ENCODE data around the gene WFDC1. TPM values are rescaled to one million over a fixed set of nuclear protein-coding genes. Genes with fewer than 3 reads are reported as not detected.
"Not testable (repeated sequence)": the region's sequence is repeated elsewhere in the genome, so short reads cannot be mapped to it uniquely, and the experiment has no call there.

The WFDC1 gene
- total RNA-seq, 5 donors from 2014 or later (not counting 1 experiment from before 2014, with no cell fraction given) = not detected

- Histone ChIP-seq H3K4me1 (ENCODE audit: control insufficient read depth in 1 of 2, extremely low read depth in 1 of 2, insufficient read depth in 2 of 2, low read length in 2 of 2) (no peaks in the 10 kb centered on the region), H3K36me3 (ENCODE audit: control insufficient read depth in 2 of 2, extremely low read depth in 1 of 2, insufficient read depth in 1 of 2, low read length in 1 of 2) (no peaks in the 10 kb centered on the region), H3K27me3 (replicated peaks in 1 of 2; ENCODE audit: control insufficient read depth in 2 of 2, extremely low read depth in 1 of 2, insufficient read depth in 2 of 2, low read length in 1 of 2) (peaks cover 0 to 15% of the 10 kb centered on the region in 2 experiments), H3K4me3 (ENCODE audit: control insufficient read depth in 1 of 2, extremely low read depth in 1 of 2, low read length in 1 of 2) (no peak overlapping the region), H3K27ac (ENCODE audit: low read length) (no peak overlapping the region), H3K9me3 (no peaks in the 10 kb centered on the region)
- no peak overlapping the region for H3K4me3 Mint-ChIP-seq
- ChIA-PET CTCF (no interaction called here), POLR2A (no interaction called here)
- H3K27ac Mint-ChIP-seq = no peak overlapping the region
- no peaks in the 10 kb centered on the region for H3K4me1 Mint-ChIP-seq
- H3K9me3 Mint-ChIP-seq = peaks cover 0 to 13% (median 8%) of the 10 kb centered on the region in 3 donors
- peaks cover 0 to 8% of the 10 kb centered on the region in 2 donors for H3K27me3 Mint-ChIP-seq
- ATAC-seq (replicated peaks in 1 of 4) (no peak), DNase-seq (no peak)
- no peaks in the 10 kb centered on the region for H3K36me3 Mint-ChIP-seq
- WGBS (ENCODE audit: insufficient coverage) = 83% methylated on average over 5 of the region's 18 CpGs
These were observed 45.8 kb downstream of the WFDC1 start for GRCh38 chr16:84340325-84341040.

- Mint-ChIP-seq H3K4me3 (no peak overlapping the region), H3K9me3 (peaks cover 0 to 8% (median 7%) of the 10 kb centered on the region in 3 donors), H3K27me3 (peaks cover 2 to 11% of the 10 kb centered on the region in 2 donors), H3K27ac (no peak overlapping the region), H3K36me3 (no peaks in the 10 kb centered on the region), H3K4me1 (no peaks in the 10 kb centered on the region)
- no peak for DNase-seq
- Histone ChIP-seq H3K27ac (ENCODE audit: low read length) (no peak overlapping the region), H3K36me3 (ENCODE audit: control insufficient read depth in 2 of 2, extremely low read depth in 1 of 2, insufficient read depth in 1 of 2, low read length in 1 of 2) (no peaks in the 10 kb centered on the region), H3K4me1 (ENCODE audit: control insufficient read depth in 1 of 2, extremely low read depth in 1 of 2, insufficient read depth in 2 of 2, low read length in 2 of 2) (no peaks in the 10 kb centered on the region), H3K9me3 (no peaks in the 10 kb centered on the region), H3K27me3 (replicated peaks in 1 of 2; ENCODE audit: control insufficient read depth in 2 of 2, extremely low read depth in 1 of 2, insufficient read depth in 2 of 2, low read length in 1 of 2) (peaks cover 0 to 17% of the 10 kb centered on the region in 2 experiments), H3K4me3 (ENCODE audit: control insufficient read depth in 1 of 2, extremely low read depth in 1 of 2, low read length in 1 of 2) (no peak overlapping the region)
- 89% methylated on average over 20 of the region's 24 CpGs for WGBS (ENCODE audit: insufficient coverage)
- POLR2A ChIA-PET = no interaction called here
- CTCF ChIA-PET = no interaction called here
- no peak for ATAC-seq (replicated peaks in 1 of 4)
These were observed 47.0 kb downstream of the WFDC1 start for GRCh38 chr16:84341528-84342295.

GRCh38 chr16:84343800-84344199, 49.1 kb downstream of the WFDC1 start:
- H3K4me1 Mint-ChIP-seq; DNase-seq; POLR2A ChIA-PET; CTCF ChIA-PET; H3K36me3 Mint-ChIP-seq; ATAC-seq (replicated peaks in 1 of 4); H3K9me3 Mint-ChIP-seq; H3K27ac Mint-ChIP-seq; H3K4me3 ChIP-seq (ENCODE audit: control insufficient read depth in 1 of 2, extremely low read depth in 1 of 2, low read length in 1 of 2); H3K36me3 ChIP-seq (ENCODE audit: control insufficient read depth in 2 of 2, extremely low read depth in 1 of 2, insufficient read depth in 1 of 2, low read length in 1 of 2); H3K4me3 Mint-ChIP-seq; H3K27ac ChIP-seq (ENCODE audit: low read length); H3K9me3 ChIP-seq; H3K4me1 ChIP-seq (ENCODE audit: control insufficient read depth in 1 of 2, extremely low read depth in 1 of 2, insufficient read depth in 2 of 2, low read length in 2 of 2): not testable (repeated sequence)
- peaks cover 4 to 14% of the 10 kb centered on the region in 2 donors for H3K27me3 Mint-ChIP-seq
- peaks cover 0 to 25% of the 10 kb centered on the region in 2 experiments for H3K27me3 ChIP-seq (replicated peaks in 1 of 2; ENCODE audit: control insufficient read depth in 2 of 2, extremely low read depth in 1 of 2, insufficient read depth in 2 of 2, low read length in 1 of 2)
- 65% methylated on average over 4 of the region's 10 CpGs for WGBS (ENCODE audit: insufficient coverage)

- H3K9me3 ChIP-seq = no peaks in the 10 kb centered on the region
- H3K4me1 ChIP-seq (ENCODE audit: control insufficient read depth in 1 of 2, extremely low read depth in 1 of 2, insufficient read depth in 2 of 2, low read length in 2 of 2) = no peaks in the 10 kb centered on the region
- Mint-ChIP-seq H3K9me3 (no peaks in the 10 kb centered on the region), H3K27ac (no peak overlapping the region), H3K4me1 (no peaks in the 10 kb centered on the region), H3K27me3 (peaks cover 4 to 13% of the 10 kb centered on the region in 2 donors), H3K36me3 (no peaks in the 10 kb centered on the region), H3K4me3 (no peak overlapping the region)
- ATAC-seq (replicated peaks in 1 of 4) (no peak), DNase-seq (no peak)
- H3K27ac ChIP-seq (ENCODE audit: low read length) = no peak overlapping the region
- H3K36me3 ChIP-seq (ENCODE audit: control insufficient read depth in 2 of 2, extremely low read depth in 1 of 2, insufficient read depth in 1 of 2, low read length in 1 of 2) = no peaks in the 10 kb centered on the region
- peaks cover 0 to 18% of the 10 kb centered on the region in 2 experiments for H3K27me3 ChIP-seq (replicated peaks in 1 of 2; ENCODE audit: control insufficient read depth in 2 of 2, extremely low read depth in 1 of 2, insufficient read depth in 2 of 2, low read length in 1 of 2)
- H3K4me3 ChIP-seq (ENCODE audit: control insufficient read depth in 1 of 2, extremely low read depth in 1 of 2, low read length in 1 of 2) = no peak overlapping the region
- POLR2A ChIA-PET = no interaction called here
- WGBS (ENCODE audit: insufficient coverage) = 97% methylated on average over 6 of the region's 8 CpGs
- CTCF ChIA-PET = no interaction called here
These were observed 50.1 kb downstream of the WFDC1 start for GRCh38 chr16:84344781-84345180.

- POLR2A ChIA-PET = no interaction called here
- WGBS (ENCODE audit: insufficient coverage) = 65% methylated on average over 6 of the region's 9 CpGs
- H3K36me3 Mint-ChIP-seq = no peaks in the 10 kb centered on the region
These were observed 52.5 kb downstream of the WFDC1 start for GRCh38 chr16:84347161-84347560.

GRCh38 chr16:84348386-84348888, 53.8 kb downstream of the WFDC1 start:
- Histone ChIP-seq H3K27ac (ENCODE audit: low read length) (no peak overlapping the region), H3K4me1 (ENCODE audit: control insufficient read depth in 1 of 2, extremely low read depth in 1 of 2, insufficient read depth in 2 of 2, low read length in 2 of 2) (no peaks in the 10 kb centered on the region), H3K9me3 (no peaks in the 10 kb centered on the region), H3K27me3 (replicated peaks in 1 of 2; ENCODE audit: control insufficient read depth in 2 of 2, extremely low read depth in 1 of 2, insufficient read depth in 2 of 2, low read length in 1 of 2) (peaks cover 0 to 20% of the 10 kb centered on the region in 2 experiments), H3K4me3 (ENCODE audit: control insufficient read depth in 1 of 2, extremely low read depth in 1 of 2, low read length in 1 of 2) (no peak overlapping the region), H3K36me3 (ENCODE audit: control insufficient read depth in 2 of 2, extremely low read depth in 1 of 2, insufficient read depth in 1 of 2, low read length in 1 of 2) (no peaks in the 10 kb centered on the region)
- no peak overlapping the region for H3K27ac Mint-ChIP-seq
- no peaks in the 10 kb centered on the region for H3K9me3 Mint-ChIP-seq
- no peaks in the 10 kb centered on the region for H3K4me1 Mint-ChIP-seq
- CTCF ChIA-PET = no interaction called here
- no peak for ATAC-seq (replicated peaks in 1 of 4)
- H3K36me3 Mint-ChIP-seq = no peaks in the 10 kb centered on the region
- DNase-seq = no peak
- no peak overlapping the region for H3K4me3 Mint-ChIP-seq
- 82% methylated on average over 2 of the region's 6 CpGs for WGBS (ENCODE audit: insufficient coverage)
- POLR2A ChIA-PET = no interaction called here
- H3K27me3 Mint-ChIP-seq = peaks cover 7 to 17% of the 10 kb centered on the region in 2 donors

More at GRCh38 chr16:84347161-84347560, 52.5 kb downstream of the WFDC1 start:
- Histone ChIP-seq H3K4me1 (ENCODE audit: control insufficient read depth in 1 of 2, extremely low read depth in 1 of 2, insufficient read depth in 2 of 2, low read length in 2 of 2) (no peaks in the 10 kb centered on the region), H3K4me3 (ENCODE audit: control insufficient read depth in 1 of 2, extremely low read depth in 1 of 2, low read length in 1 of 2) (no peak overlapping the region), H3K9me3 (no peaks in the 10 kb centered on the region), H3K36me3 (ENCODE audit: control insufficient read depth in 2 of 2, extremely low read depth in 1 of 2, insufficient read depth in 1 of 2, low read length in 1 of 2) (no peaks in the 10 kb centered on the region), H3K27ac (ENCODE audit: low read length) (no peak overlapping the region), H3K27me3 (replicated peaks in 1 of 2; ENCODE audit: control insufficient read depth in 2 of 2, extremely low read depth in 1 of 2, insufficient read depth in 2 of 2, low read length in 1 of 2) (peaks cover 0 to 20% of the 10 kb centered on the region in 2 experiments)
- H3K27me3 Mint-ChIP-seq = peaks cover 7 to 12% of the 10 kb centered on the region in 2 donors
- no peaks in the 10 kb centered on the region for H3K4me1 Mint-ChIP-seq
- no peaks in the 10 kb centered on the region for H3K9me3 Mint-ChIP-seq
- no peak overlapping the region for H3K27ac Mint-ChIP-seq
- H3K4me3 Mint-ChIP-seq = no peak overlapping the region
- ATAC-seq (replicated peaks in 1 of 4) = no peak
- CTCF ChIA-PET = no interaction called here
- DNase-seq = no peak
